ENCODE data around the gene SORCS1. TPM values are rescaled to one million over a fixed set of nuclear protein-coding genes. Genes with fewer than 3 reads are reported as not detected.

The SORCS1 gene
- total and polyA plus RNA-seq, 2 experiments from 2014 or later = 2.9 to 8.9 TPM

- TF ChIP-seq POLR2AphosphoS5 (IDR thresholded peaks at IDR 0.05; ENCODE audit: low read depth) = no peak
- no peak for TF ChIP-seq STAT1 (IDR thresholded peaks at IDR 0.05; ENCODE audit: unreplicated experiment)
- no peak for TF ChIP-seq ZNF331 (CRISPR knock-in tag; IDR thresholded peaks at IDR 0.05; ENCODE audit: low read depth)
These were observed 216.9 kb downstream of the SORCS1 start for GRCh38 chr10:106947643-106948042.

GRCh38 chr10:106942035-106942662, 222.4 kb downstream of the SORCS1 start:
- Mint-ChIP-seq H3K27ac (no peak overlapping the region), H3K36me3 (ENCODE audit: low read depth) (no peaks in the 10 kb centered on the region), H3K27me3 (ENCODE audit: insufficient read depth, low read depth, poor library complexity) (no peaks in the 10 kb centered on the region), H3K4me3 (no peak overlapping the region), H3K4me1 (no peaks in the 10 kb centered on the region), H3K9me3 (no peaks in the 10 kb centered on the region)
- ATAC-seq = no peak
- Histone ChIP-seq H3K27me3 (ENCODE audit: insufficient read depth) (no peaks in the 10 kb centered on the region), H4K20me1 (replicated peaks; ENCODE audit: insufficient read depth) (no peaks in the 10 kb centered on the region), H3K4me1 (ENCODE audit: insufficient read depth) (no peaks in the 10 kb centered on the region), H3K36me3 (ENCODE audit: insufficient read depth) (no peaks in the 10 kb centered on the region), H3F3A (replicated peaks; ENCODE audit: low read depth) (no peaks in the 10 kb centered on the region), H3K4me3 (no peak overlapping the region), H3K4me2 (no peak overlapping the region), H2AFZ (no peak overlapping the region), H3K27ac (ENCODE audit: low read depth) (no peak overlapping the region), H3K9me2 (ENCODE audit: insufficient read depth) (no peaks in the 10 kb centered on the region), H3K79me2 (replicated peaks; ENCODE audit: insufficient read depth) (no peaks in the 10 kb centered on the region)
- DNase-seq (ENCODE audit: low spot score) = no peak
- TF ChIP-seq, protein P1, sequence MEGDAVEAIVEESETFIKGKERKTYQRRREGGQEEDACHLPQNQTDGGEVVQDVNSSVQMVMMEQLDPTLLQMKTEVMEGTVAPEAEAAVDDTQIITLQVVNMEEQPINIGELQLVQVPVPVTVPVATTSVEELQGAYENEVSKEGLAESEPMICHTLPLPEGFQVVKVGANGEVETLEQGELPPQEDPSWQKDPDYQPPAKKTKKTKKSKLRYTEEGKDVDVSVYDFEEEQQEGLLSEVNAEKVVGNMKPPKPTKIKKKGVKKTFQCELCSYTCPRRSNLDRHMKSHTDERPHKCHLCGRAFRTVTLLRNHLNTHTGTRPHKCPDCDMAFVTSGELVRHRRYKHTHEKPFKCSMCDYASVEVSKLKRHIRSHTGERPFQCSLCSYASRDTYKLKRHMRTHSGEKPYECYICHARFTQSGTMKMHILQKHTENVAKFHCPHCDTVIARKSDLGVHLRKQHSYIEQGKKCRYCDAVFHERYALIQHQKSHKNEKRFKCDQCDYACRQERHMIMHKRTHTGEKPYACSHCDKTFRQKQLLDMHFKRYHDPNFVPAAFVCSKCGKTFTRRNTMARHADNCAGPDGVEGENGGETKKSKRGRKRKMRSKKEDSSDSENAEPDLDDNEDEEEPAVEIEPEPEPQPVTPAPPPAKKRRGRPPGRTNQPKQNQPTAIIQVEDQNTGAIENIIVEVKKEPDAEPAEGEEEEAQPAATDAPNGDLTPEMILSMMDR (conservative IDR thresholded peaks at IDR 0.05; ENCODE audit: low read depth in 2 of 2) = no peak

More at GRCh38 chr10:106947643-106948042, 216.9 kb downstream of the SORCS1 start:
- Mint-ChIP-seq H3K27ac (no peak overlapping the region), H3K4me1 (no peaks in the 10 kb centered on the region), H3K4me3 (no peak overlapping the region), H3K27me3 (ENCODE audit: insufficient read depth, low read depth, poor library complexity) (no peaks in the 10 kb centered on the region), H3K36me3 (ENCODE audit: low read depth) (no peaks in the 10 kb centered on the region), H3K9me3 (no peaks in the 10 kb centered on the region)
- Histone ChIP-seq H3F3A (replicated peaks; ENCODE audit: low read depth) (no peaks in the 10 kb centered on the region), H3K36me3 (ENCODE audit: insufficient read depth) (no peaks in the 10 kb centered on the region), H3K9me2 (ENCODE audit: insufficient read depth) (no peaks in the 10 kb centered on the region), H2AFZ (no peak overlapping the region), H3K27me3 (ENCODE audit: insufficient read depth) (no peaks in the 10 kb centered on the region), H3K4me3 (no peak overlapping the region), H3K4me2 (no peak overlapping the region), H3K27ac (ENCODE audit: low read depth) (no peak overlapping the region), H3K79me2 (replicated peaks; ENCODE audit: insufficient read depth) (no peaks in the 10 kb centered on the region), H3K4me1 (ENCODE audit: insufficient read depth) (no peaks in the 10 kb centered on the region), H4K20me1 (replicated peaks; ENCODE audit: insufficient read depth) (no peaks in the 10 kb centered on the region)
- ATAC-seq = no peak
- no peak for DNase-seq (ENCODE audit: low spot score)

GRCh38 chr10:106941297-106942034, 223.0 kb downstream of the SORCS1 start:
- Mint-ChIP-seq H3K36me3 (ENCODE audit: low read depth) (no peaks in the 10 kb centered on the region), H3K27ac (no peak overlapping the region), H3K4me3 (no peak overlapping the region), H3K9me3 (no peaks in the 10 kb centered on the region), H3K27me3 (ENCODE audit: insufficient read depth, low read depth, poor library complexity) (no peaks in the 10 kb centered on the region), H3K4me1 (no peaks in the 10 kb centered on the region)
- no peaks in the 10 kb centered on the region for H4K20me1 ChIP-seq (replicated peaks; ENCODE audit: insufficient read depth)
- H3K27ac ChIP-seq (ENCODE audit: low read depth) = no peak overlapping the region
- H3K36me3 ChIP-seq (ENCODE audit: insufficient read depth) = no peaks in the 10 kb centered on the region
- DNase-seq (ENCODE audit: low spot score) (no peak), ATAC-seq (no peak)
- no peak overlapping the region for H3K4me3 ChIP-seq
- no peak overlapping the region for H3K4me2 ChIP-seq
- no peaks in the 10 kb centered on the region for H3K4me1 ChIP-seq (ENCODE audit: insufficient read depth)
- no peaks in the 10 kb centered on the region for H3K79me2 ChIP-seq (replicated peaks; ENCODE audit: insufficient read depth)
- H3F3A ChIP-seq (replicated peaks; ENCODE audit: low read depth) = no peaks in the 10 kb centered on the region
- H3K27me3 ChIP-seq (ENCODE audit: insufficient read depth) = no peaks in the 10 kb centered on the region
- no peaks in the 10 kb centered on the region for H3K9me2 ChIP-seq (ENCODE audit: insufficient read depth)
- no peak overlapping the region for H2AFZ ChIP-seq
- TF ChIP-seq, protein P1 (conservative IDR thresholded peaks at IDR 0.05; ENCODE audit: low read depth in 2 of 2) = no peak
- TF ChIP-seq EZH2 (IDR thresholded peaks at IDR 0.05; ENCODE audit: low read depth, unreplicated experiment) (no peak), ZNF331 (CRISPR knock-in tag; IDR thresholded peaks at IDR 0.05; ENCODE audit: low read depth) (no peak), POLR2AphosphoS5 (IDR thresholded peaks at IDR 0.05; ENCODE audit: low read depth) (no peak), ZNF114 (CRISPR knock-in tag; IDR thresholded peaks at IDR 0.05) (no peak), JUNB (IDR thresholded peaks at IDR 0.05; ENCODE audit: unreplicated experiment) (no peak)
- TF ChIP-seq, protein P2, sequence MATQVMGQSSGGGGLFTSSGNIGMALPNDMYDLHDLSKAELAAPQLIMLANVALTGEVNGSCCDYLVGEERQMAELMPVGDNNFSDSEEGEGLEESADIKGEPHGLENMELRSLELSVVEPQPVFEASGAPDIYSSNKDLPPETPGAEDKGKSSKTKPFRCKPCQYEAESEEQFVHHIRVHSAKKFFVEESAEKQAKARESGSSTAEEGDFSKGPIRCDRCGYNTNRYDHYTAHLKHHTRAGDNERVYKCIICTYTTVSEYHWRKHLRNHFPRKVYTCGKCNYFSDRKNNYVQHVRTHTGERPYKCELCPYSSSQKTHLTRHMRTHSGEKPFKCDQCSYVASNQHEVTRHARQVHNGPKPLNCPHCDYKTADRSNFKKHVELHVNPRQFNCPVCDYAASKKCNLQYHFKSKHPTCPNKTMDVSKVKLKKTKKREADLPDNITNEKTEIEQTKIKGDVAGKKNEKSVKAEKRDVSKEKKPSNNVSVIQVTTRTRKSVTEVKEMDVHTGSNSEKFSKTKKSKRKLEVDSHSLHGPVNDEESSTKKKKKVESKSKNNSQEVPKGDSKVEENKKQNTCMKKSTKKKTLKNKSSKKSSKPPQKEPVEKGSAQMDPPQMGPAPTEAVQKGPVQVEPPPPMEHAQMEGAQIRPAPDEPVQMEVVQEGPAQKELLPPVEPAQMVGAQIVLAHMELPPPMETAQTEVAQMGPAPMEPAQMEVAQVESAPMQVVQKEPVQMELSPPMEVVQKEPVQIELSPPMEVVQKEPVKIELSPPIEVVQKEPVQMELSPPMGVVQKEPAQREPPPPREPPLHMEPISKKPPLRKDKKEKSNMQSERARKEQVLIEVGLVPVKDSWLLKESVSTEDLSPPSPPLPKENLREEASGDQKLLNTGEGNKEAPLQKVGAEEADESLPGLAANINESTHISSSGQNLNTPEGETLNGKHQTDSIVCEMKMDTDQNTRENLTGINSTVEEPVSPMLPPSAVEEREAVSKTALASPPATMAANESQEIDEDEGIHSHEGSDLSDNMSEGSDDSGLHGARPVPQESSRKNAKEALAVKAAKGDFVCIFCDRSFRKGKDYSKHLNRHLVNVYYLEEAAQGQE (IDR thresholded peaks at IDR 0.05; ENCODE audit: unreplicated experiment) = no peak

All from GM23338 (cell line).